Stomach (tissue), 4 donors: ENCODE results near the gene PWWP2B.

ENCODE experiments used
- POLR2AphosphoS5 ChIP-seq, 3 donors: sonication (generic); formaldehyde crosslinking; IDR thresholded peaks; one replicate each; pipeline ENCODE4 v1.6.1; 2016; ENCODE audit warnings: antibody characterized with exemption in 3 of 3
- TF ChIP-seq, protein P1 (sequence below), 7 experiments: fragments of 450-650 bp in 4 of 7; fragments of 200-600 bp in 3 of 7; sonication (generic) in 3 of 7; IDR thresholded peaks; one replicate each; pipeline ENCODE4 v1.5.1; 2016 to 2019; ENCODE audit warnings: antibody characterized with exemption in 7 of 7, control low read depth in 2 of 7, mild to moderate bottlenecking in 1 of 7

DNA sequence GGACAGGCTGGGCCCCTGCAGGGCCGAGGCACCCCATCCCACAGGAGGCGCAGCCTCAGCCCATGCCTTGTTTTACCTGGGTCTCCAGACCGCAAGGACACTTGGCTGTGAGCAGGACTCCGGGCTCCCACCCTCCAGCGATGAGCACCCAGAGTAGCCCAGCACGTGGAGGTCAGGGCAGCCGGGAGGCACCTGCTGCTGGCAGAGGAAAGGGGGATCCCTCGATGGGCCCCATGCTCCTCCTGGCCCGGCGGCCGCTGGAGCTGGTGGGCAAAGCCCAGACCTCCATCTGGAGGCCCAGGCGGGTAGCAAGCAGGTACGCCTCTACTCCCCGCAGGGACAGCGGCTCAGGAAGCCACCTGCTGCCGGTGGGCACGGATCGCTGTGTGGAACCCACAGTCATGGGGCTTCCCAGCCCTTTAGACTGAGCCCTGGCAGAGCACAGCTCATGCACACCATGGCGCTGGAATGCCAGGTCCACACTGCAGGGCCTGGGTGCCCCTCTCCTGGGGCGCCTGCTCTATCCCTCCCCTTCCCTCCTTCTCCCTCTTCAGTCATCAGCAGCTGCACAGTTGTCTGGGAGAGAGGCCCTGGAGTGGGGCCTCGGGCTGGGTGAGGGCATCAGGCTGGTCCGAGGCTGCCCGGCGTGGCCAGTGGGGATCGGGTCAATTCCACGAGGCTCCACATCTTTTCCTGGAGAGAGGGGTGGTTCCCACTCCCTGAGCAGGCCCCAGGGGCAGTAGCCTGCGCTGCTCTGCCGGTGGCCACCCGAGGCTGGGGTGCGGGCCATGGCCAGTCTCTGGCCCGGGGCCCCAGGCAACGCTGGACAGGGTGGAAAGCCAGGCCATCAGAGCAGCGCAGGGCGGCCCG is 65.7 kb downstream of the PWWP2B start:
- TF ChIP-seq, protein P1, sequence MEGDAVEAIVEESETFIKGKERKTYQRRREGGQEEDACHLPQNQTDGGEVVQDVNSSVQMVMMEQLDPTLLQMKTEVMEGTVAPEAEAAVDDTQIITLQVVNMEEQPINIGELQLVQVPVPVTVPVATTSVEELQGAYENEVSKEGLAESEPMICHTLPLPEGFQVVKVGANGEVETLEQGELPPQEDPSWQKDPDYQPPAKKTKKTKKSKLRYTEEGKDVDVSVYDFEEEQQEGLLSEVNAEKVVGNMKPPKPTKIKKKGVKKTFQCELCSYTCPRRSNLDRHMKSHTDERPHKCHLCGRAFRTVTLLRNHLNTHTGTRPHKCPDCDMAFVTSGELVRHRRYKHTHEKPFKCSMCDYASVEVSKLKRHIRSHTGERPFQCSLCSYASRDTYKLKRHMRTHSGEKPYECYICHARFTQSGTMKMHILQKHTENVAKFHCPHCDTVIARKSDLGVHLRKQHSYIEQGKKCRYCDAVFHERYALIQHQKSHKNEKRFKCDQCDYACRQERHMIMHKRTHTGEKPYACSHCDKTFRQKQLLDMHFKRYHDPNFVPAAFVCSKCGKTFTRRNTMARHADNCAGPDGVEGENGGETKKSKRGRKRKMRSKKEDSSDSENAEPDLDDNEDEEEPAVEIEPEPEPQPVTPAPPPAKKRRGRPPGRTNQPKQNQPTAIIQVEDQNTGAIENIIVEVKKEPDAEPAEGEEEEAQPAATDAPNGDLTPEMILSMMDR (IDR thresholded peaks at IDR 0.05), result no peak
- no peak for TF ChIP-seq POLR2AphosphoS5 (IDR thresholded peaks at IDR 0.05)
